Hematopoietic multipotent progenitor cell treated with erythropoietin and hydrocortisone succinate and interleukin-3 and kit ligand, for 8 days (in vitro differentiated cells): ENCODE data around the gene ZNF317.
A peak's percentile ranks its signal among the peaks of the same experiment; 100 is the strongest.
"Not testable (repeated sequence)": the region's sequence is repeated elsewhere in the genome, so short reads cannot be mapped to it uniquely, and the experiment has no call there.

ENCODE experiments used
- DNase-seq: peaks from one replicate; pipeline ENCODE4 v3.0.0-alpha.2; 2015

Gene ZNF317

DNA sequence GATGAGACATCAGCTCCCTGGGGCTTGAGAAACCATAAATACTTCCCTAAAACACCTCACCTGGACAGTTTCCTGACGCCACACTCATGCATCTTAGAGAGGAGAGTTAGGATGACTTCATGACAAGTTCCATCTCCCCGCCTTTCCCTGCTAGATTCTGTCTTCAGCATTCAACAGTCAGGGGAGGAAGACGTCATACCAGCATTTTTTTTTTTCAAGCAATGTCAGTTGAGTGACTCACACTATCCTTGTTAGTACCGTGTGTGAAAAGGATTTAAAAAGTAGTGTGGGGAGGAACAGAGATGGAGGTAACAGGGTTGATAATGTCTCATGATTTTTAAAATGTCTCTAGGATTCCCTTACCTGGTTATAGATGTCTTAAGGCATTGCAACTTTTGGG lies 38.7 kb downstream of the ZNF317 start, which contains the start of gene OR7D2:
OR7D2 (plus strand) TSS at position 79 of the 400 bp plus-strand sequence. CDS start 6,803 bp downstream, outside the sequence.
- DNase-seq: no peak

- no peak for DNase-seq
Measured at GRCh38 chr19:9183000-9183399, 42.8 kb downstream of the ZNF317 start.

GRCh38 chr19:9187191-9187590 lies 47.0 kb downstream of the ZNF317 start:
- DNase-seq: no peak

DNA sequence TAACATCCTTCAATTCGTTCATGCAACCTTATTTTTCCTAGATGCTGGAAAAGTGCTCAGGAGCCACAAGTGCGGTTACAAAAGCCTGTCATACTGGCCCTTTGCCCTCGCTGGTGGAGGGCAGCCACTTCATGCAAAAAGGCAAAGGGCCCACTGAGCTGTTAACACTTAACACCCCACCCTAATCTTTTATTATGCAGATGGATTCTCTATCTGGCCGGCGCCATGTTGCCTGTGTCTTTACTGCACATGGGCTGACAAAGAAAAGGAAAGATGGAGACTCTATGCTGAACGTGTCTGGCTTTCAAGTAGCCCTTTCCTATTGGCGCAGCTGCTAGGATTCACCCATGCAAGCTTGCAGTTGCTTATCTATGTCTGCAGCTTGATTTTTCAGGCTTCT lies 49.3 kb downstream of the ZNF317 start:
- DNase-seq: no peak

DNA sequence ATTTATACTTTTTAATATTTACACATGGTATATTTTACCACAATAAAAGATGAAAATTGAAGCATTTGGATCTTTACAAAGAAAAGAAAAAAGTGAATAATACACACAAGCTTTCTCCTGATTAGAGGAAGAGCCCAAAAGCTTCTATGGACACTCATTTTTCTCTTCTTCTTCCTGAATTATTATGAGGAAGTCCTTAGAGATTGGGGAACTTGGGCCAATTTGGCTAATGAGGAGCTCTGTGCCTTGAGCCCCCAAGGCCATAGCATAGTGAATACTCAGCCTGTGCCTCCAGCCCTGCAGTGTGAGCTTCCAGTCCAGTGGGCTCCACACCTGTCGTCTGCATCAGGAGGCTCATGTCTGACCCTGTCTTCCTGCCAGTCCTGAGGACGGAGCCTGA lies 57.8 kb downstream of the ZNF317 start:
- not testable (repeated sequence) for DNase-seq

- peak; percentile 59 for DNase-seq
Measured at GRCh38 chr19:9205501-9206113, 65.4 kb downstream of the ZNF317 start.
